COLO668 (cell line): Measurements from ENCODE around the gene AUTS2.

Experiments
- DNase-seq: peaks from one replicate; lab custom pipeline; 2025; ENCODE audit not compliant: unreplicated experiment; lab: John Stamatoyannopoulos, UW

AUTS2 gene

DNA sequence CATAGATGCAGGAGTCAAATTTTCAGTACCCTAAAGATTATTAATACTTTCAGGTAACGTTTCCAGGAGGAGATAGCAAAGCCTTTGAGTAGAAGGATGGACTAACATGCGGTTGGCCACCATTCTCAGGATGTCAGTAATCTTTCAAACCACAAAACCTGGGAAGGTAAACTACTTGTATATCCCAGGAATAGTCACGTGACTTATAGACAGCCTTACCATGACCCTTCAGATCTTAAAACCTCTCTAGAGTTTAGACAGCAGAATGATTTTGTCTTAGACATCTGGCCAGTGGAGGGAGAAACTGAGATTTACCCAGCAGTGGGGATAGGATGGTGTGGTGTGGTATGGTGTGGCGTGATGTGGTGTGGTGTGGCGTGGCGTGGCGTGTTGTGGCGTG lies 1085.9 kb downstream of the AUTS2 start:
- no peak for DNase-seq

DNA sequence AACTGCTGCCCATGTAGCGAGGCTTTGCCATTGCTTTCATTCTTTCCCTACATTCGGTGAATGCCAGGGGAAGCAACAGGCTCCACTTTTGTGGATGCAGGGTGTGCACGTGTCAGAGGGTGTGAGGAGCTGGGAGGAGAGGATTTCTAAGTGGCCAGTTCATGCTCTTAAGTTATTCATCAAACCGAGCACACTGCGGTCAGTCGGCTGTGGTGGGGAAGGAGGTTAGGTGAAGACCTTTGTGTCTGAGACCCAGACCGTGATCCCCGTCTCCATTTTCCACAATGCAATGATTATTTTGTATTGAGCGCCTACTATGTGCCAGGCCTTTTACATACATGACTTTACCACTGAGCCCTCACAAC lies 1095.0 kb downstream of the AUTS2 start:
- peak; percentile 35 for DNase-seq

DNA sequence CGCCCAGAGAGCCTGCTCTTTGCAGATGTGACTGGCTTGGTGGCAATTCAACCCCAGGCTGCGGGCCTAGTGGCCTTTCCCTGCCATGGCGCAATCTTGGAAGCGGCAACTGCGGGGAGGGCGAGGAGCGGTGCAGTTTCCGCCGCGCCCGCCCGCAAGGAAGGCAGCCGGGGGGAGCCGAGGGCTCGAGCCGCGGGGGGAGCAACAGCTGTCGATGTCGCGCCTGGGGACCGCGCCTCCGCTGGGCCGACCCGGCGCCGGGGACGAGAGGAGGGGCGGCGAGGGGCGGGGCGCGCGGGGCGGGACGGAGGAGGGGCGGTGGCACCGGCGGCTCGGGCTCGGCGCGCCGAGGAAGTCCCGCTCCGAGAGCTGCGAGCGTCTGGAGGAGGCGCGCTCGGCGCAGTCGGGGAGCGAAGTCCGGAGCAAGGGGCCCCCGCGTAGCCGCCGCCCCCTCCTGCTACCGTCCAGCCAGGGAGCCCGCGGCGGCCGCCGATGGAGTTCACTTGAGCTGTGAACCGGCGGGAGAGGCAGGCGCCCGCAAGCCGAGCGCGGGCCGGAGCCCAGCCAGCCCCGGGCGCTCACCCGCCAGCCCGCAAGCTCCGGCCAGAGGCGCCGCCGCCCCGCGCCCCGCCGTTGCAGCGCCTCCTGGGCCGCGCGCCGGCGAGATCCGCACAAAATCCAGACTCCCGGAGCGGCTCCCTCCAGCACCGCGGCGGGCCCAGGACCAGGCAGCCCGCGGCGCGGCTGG lies 1095.6 kb downstream of the AUTS2 start:
- peak; percentile 75 for DNase-seq

DNA sequence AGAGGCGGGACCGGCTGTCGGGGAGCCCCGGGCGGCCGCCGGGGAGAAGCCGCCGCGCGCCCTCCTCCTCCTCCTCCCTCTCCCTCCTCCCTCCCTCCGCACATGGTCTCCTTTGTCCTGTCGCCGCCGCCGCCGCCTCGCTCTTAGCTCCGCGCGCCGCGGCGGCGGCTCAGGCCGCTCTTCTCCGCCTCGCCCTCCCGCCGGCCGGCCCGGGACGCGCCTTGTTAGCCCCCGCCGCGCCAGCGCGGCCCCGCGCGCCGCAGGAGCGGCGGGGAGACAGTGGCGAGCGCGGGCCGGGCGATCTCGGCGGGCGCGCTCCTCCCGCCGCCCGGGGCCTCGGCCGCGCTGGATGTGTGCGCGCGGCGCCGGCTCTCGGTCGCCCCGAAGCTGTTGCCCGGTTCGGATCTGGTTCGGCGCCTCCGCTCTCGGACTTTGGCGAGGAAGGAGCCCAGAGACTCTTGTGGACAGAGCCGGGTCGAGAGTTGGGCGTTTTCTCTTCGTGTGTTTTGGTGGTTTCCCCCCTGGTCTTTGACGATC lies 1096.2 kb downstream of the AUTS2 start:
- DNase-seq: peak; percentile 70

DNA sequence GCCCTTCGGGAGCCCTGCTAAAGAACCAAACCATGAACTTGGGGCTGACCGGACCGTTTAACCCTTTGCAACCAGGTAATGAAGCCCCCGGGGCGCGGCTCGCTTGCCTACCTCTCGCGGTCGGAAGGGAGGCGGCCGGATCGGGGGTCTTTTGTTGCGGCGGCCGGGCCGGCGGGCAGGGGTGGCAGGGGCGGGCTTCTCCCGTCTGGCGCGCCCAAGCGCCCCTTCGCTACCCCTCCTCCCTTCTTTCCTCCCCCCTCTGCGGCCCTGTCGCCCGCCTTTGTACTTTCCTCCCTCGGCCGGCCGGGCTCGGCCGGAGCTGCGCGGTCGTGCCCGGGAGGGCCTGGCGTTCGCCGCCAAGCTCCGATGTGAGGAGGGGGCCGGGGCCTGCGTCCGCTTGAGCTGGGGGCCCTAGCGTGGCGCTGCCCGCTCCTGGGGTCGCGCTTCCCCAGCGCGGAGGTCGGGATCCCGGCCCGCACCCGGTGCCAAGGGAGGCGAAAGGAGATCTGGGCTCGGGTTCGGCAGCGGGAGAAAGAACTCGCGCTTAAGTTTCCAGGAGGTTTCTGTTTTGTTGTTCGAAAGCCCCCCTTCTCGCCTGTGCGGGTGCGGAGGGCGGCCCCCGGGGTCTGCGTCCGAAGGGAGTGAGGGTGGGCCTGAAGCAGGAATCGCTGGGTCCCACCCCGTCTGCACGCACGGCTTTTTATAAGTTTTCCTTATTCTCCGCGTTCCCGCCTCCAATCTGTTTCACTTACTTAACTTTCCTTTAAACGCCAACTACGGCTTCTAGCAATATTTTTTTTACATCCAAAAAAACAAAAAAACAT lies 1096.9 kb downstream of the AUTS2 start:
- DNase-seq: peak; percentile 45

DNA sequence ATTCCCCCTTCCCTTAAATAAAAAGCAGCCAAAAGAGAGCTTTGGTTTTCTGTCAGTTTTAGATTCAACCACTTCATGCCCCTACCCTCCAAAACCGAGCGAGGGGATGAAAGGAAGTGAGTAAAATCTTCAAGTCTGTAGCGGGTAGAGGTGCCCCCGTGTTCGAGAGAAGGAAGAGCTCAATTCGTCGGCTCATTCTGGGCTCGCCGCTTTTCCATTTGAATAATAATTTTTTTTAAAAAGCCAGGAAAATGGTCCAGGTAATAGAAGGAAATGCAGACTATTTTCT lies 1097.5 kb downstream of the AUTS2 start:
- DNase-seq: no peak

DNA sequence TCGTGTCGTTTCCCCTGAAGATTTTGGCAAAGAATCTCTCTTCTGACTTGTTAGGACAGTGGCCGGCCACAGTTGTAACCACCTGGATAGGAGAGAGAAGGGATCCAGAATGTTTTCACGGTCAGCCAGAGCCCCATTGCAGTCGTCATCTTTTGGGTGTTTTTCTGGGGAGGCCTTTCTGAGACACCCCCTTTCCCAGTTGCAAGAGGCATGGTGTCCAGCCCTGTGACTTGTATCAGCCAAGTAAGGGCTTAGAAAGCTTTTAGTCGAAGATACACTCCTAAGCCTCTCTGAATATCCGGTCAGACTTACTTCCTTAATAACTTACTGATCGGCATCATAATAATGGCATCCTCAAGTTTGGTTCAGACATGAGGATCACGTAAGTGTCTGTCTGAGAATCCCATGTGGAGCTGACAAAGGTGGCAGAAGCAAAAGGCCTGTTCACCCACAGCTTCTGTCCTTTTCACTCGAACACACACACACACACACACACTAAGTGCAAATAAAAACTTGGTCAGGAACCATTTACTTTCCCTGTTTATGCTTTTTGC lies 1098.0 kb downstream of the AUTS2 start:
- DNase-seq: peak; percentile 15

DNA sequence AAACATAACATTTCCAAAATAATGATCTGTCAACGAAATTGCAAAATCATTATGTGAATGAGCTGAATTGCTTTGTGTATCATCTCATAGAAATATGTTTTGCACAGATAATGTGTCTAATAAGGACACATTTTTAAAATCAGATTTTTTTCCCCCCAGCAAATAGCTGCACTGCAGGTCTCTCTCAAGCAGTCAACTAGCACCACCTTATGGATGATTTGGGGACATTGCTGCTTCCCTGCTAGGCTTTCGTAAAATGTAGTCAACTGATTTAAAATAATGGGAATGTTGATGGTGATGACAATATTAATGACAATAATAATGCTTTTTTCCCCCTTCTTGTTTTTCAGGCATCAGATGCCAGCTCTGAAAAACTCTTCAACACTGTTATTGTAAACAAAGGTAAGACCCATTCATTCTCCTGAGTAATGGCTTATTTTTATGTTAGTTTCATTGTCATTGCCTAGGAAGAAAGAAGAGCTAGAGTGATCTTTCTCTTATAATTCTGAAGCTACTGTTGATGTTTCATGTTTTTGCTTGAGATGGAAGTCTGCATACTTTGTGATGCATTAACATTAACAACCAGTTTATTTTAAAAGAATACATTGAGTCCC lies 1100.1 kb downstream of the AUTS2 start:
- peak; percentile 26 for DNase-seq

DNA sequence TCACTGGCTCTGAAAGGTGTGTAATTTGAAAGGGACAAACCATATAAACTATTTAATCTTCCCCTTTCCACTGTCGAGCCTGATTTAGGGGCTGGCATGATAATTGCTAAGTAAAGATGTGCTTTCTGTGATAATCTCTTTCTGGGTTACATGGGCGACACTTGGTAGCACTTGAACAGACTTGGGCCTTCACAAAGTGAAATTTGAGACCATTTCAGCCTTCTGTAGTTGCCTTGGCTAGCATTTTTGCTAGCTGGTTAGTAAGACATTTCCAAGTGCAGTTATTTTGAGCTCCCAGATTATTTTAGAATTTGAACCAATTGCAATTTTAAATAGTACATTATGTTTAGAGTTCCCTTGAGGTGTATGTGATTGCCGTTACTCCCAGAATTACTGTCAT lies 1101.0 kb downstream of the AUTS2 start:
- DNase-seq: no peak

DNA sequence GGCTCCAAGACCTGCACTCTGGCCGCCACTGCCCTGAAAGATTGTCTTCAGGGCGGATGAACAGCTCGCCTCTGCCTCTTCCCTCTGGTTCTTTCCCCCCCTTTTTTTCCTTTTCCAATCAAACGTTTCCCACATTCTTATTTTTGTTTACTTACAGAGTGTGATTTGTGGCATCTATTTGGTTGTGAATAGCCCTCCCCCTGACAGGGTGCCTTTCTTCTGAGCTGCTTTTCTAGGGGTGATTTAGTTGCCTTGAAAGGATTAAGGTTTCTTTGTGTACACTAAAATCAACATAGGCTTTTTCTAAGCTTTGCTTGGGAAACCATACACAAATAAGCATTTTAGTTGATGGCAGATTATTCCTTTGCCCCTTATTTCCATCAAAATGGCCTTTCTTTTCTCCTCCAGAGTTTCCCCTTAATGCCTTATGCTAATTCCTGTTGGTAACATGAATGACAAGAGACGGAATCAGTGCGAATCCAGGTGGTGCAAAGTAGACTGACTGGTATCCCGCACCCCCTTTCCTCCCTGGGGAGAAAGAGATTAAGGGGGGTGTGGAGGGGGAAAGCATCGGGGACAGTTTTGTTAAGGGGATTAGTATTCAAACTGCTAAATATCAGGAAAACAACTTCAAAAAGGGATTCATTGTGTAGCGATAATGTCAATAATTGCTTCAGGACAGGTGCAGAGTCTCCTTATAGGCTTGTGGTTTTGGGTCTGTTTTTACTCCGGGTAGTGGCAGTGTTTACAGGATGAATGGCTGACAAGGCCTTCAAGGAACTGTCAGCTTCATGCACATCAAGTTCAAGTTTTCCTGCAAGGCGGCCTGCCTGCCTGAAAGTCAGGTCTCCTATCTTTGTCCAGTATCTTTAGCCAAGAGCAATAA lies 1102.0 kb downstream of the AUTS2 start:
- peak; percentile 21 for DNase-seq

DNA sequence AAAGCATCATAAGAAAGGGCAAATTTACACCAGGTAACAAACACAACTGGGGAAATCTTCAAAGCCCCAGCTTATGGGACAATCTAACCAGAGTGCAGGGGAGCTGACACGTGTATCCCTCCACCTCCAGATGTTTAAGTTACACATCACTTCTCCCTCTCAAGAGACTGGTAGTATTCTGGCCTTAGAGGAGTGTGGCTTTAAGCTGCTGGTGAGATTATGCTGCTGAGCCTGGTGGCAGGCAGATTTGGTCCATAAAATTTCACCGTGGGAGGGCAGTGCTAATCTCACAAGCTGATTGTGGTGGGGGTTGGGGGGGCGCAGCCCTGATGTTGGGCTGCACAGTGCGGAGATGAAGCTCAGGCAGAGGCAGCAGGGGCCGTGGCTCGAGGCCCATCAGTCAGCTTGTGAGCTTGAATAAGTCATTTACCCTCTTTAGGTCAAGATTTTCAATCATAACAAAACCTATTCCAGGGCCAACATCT lies 1102.7 kb downstream of the AUTS2 start:
- DNase-seq: peak; percentile 14

DNA sequence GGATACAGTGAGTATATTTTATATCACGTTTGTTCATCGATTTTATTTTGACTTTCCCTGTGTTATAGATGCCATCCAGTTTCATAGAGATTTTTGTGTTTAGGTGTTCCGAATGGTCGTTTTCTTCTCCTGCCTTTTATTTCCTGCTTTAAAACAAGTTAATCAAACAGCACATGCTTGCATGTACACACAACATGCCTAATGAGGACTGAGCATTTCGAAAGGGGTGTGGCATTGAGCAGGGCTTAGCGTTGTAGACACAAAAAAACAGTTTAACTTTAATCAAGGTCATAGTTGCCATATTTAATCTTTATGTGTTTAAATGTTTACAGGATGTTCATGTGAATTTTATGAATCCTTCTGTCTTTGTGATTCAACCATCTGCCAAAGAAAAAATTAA lies 1103.2 kb downstream of the AUTS2 start:
- DNase-seq: no peak

DNA sequence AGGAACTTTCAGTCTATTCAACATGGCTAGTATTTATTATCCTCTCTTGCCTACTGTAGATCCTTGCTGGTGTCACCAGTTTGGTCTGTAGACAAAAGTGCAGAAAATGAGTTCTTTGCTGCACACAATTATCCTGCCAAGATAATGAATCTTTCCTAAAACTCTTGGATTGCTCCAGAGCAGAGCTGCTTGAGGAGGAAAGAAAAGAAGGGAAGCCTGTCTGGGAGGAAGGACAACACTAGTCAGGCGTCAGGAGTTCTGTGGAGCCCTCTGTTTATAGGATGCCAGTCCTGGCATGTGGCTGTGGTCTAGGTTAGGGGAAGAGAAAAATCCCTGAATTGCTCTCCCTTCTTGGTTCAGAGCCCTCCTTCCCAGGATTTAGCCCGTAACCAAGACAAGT lies 1103.7 kb downstream of the AUTS2 start:
- DNase-seq: no peak

DNA sequence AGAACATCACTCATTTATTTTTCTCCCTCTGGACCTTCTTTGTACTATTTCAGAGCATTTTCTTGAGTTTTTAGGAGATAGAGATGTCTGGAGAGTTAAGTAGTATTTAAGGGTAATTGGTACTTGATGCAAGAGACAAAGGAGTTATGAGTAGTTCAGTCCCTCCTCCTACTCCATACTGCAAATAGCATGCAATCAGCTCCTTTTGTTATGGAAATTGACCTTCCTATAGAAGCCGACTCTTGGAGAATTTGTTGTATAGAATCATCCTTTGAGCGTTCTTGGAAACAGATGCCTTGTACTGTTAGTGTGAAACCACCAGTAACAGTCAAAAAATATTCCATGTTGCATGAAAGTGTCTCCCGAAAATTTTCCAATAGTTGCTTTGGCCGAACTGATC lies 1105.5 kb downstream of the AUTS2 start:
- no peak for DNase-seq

DNA sequence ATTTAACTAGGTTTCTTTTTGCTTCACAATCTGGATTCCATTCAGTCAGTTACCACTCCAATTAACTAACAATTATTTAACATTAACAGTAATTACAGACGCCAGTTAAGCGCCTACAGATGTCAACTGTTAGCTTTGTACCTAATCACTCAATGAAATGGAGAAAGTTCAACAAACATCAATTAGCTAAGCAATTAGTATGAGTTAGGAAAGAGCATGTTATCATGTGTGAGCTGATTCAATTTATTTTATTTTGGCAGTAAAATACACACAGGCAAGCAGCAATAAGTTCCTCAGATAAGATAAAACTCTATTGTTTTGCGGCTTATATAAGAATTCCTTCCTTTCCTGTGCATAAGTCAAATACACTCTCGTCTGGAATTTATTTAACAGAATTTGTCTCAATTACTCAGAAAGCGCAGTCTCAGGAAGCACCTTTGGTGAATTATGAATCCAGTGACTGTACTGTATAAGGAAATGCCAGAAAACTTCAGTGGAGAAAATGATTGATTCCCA lies 1106.6 kb downstream of the AUTS2 start:
- no peak for DNase-seq

DNA sequence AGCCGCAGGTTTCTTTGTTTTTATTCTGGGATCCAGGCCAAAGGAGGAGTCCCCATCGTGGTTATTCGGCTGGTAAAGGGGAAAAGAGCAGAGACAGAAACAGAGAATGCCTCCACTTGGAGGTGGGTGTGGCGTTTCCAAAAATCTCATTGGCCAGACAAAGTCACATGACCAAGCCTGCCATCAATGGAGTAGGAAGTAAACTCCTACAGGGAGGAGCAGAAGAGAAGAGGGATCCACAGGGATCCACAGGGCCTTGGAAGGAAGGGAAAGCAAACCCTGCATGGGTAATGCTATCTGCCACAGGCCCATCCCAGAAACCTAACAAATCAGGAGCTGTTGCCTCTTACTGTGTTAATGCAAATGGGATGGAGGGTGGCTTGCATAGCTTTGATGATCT lies 1107.9 kb downstream of the AUTS2 start:
- DNase-seq: no peak

DNA sequence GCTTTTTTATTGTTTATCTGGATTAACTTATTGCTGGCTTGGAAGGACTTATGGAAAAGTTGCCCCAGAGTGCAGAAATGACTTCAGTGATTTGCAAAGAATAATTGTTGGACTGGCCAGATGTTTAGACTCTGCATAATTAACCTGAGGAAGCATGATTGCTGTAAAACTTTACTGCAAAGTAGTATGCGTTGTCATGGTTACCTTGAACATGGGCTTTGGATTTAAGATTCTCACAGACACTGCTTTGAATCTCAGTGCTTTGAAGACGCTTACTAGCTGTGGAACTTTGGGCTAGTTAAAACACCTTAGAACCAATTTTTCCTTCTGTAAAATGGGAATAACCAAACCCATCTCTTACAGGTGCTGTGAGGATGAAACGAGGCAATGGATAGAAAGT lies 1108.4 kb downstream of the AUTS2 start:
- no peak for DNase-seq

DNA sequence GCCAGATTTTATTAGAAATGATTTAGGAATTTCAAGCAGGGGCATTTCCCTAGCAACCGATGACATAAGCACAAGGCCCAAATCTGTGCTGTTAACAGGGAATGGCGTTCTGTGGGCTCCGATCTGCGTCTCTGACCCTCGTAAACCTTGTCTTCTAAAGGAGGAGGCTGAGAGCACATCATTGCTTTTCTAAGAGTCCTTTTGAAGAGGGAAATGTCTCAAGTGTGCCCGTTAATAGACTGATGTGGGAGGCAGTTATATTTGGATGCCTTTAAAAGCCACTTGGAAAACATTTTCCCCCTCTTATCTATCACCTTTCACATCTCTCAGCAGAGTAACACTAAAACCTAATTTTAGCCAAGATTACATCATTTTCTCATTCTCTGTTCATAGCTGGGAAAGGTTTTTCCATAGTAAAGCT lies 1109.6 kb downstream of the AUTS2 start:
- no peak for DNase-seq

DNA sequence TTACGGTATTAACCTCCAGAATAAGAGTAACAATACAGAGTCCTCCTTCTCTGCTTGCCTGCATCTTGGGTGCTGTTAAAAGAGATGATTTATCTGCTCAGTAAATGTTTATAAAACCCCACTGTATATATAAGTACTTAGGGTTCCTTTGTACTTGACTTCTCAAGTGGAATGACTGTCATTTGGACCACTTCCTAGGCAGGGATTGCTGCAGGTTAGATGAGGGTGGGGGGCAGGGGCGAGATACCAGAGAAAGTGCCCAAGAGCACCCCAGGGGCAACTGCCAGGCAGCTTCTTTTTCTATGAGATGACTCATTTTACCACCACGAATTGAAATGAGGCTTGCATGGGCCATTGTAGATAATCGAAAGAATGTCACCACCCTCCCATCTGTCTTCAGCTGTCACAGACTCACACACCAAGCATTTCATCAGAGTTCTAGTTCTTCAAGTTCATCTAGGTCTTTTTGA lies 1111.8 kb downstream of the AUTS2 start:
- peak; percentile 18 for DNase-seq

DNA sequence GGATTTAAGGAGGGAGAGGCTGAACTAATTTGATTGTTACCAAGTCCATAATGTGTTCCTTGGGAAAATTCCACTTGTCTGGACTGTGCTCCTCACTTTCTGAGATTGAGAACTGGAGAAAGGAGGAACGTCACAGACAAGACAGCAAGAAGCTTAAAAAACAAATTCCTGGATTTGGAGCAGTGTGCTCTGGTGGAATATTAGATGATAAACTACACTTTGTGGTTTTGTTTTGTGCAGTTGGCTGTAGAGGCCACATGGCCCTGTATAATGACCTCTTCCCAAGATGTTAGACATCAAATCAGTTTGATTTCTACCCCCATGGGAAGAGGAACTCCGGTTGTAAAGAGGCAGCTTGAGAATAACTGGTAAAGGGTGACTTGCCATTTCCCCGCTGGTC lies 1112.4 kb downstream of the AUTS2 start:
- DNase-seq: no peak
